ENCODE measurements around the gene HOXC12.

Gene HOXC12

DNA sequence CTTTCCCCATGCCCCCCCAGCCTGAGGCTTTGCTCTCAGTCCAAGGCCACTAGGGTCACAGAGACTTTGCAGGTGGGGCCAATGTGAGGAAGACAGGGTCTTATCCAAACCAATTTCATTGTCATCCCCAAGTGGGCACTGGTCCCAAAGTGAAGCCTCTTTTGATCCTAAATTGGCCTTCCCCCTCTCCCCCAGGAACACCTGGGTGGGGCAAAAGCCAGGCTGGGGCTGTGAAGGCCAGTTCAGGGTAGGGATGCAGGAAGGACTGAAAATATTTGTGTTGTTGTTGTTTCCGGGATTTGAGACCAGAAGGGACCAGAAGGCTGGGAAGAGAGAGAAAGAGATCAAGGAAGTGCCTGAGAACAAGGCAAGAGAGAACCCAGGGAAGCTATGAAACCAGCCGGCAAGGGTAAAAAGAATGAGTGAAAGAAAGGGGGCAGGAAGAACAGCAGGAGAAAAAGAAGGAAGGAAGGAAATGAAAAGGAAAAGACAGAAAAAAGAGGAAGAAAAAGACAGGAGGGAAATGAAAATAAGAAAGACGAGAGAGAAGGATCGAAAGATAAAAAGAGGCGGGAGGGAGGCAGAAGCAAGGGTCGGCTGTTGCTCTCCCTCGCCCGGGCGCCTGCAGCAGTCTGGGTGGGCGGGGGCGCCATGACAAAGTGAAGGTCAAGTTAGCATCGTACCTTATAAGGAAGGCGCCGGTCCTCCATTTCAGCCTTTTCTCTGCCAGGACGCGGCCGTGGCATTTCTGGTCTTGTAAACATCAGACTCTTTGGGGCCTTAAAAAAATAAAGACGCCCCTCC, 10.8 kb downstream of the HOXC12 start:
- TF ChIP-seq, protein P1, sequence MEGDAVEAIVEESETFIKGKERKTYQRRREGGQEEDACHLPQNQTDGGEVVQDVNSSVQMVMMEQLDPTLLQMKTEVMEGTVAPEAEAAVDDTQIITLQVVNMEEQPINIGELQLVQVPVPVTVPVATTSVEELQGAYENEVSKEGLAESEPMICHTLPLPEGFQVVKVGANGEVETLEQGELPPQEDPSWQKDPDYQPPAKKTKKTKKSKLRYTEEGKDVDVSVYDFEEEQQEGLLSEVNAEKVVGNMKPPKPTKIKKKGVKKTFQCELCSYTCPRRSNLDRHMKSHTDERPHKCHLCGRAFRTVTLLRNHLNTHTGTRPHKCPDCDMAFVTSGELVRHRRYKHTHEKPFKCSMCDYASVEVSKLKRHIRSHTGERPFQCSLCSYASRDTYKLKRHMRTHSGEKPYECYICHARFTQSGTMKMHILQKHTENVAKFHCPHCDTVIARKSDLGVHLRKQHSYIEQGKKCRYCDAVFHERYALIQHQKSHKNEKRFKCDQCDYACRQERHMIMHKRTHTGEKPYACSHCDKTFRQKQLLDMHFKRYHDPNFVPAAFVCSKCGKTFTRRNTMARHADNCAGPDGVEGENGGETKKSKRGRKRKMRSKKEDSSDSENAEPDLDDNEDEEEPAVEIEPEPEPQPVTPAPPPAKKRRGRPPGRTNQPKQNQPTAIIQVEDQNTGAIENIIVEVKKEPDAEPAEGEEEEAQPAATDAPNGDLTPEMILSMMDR (IDR thresholded peaks at IDR 0.05; ENCODE audit: low read depth, low read length): no peak
- H3K36me3 ChIP-seq: no peaks in the 10 kb centered on the region
- peaks cover 33% of the 10 kb centered on the region for H3K4me1 ChIP-seq
- DNase-seq: peak; percentile 68
- peak overlapping the region; percentile 77 for H3K4me3 ChIP-seq (ENCODE audit: low read depth, low read length)
- peaks cover 47% of the 10 kb centered on the region for H3K27me3 ChIP-seq
- no peaks in the 10 kb centered on the region for H3K9me3 ChIP-seq

DNA sequence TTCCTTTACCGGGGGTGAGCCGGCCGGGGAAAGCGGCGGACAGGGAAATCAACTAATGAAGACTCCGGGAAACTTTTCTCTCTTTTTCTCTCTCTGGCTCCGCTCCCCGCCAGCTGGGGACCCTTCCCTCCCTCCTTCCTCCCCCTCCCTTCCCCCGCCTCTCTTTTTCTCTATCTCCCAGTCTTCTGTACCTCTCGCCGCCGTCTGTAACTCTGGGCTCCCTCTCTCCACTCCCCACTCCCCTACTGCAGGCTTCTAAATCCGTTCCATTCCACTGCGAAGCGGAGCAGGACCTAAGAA, 11.3 kb downstream of the HOXC12 start:
- no peak for DNase-seq
- TF ChIP-seq, protein P1 (IDR thresholded peaks at IDR 0.05; ENCODE audit: low read depth, low read length): no peak
- no peaks in the 10 kb centered on the region for H3K9me3 ChIP-seq
- H3K36me3 ChIP-seq: no peaks in the 10 kb centered on the region
- peaks cover 33% of the 10 kb centered on the region for H3K4me1 ChIP-seq
- peak overlapping the region; percentile 77 for H3K4me3 ChIP-seq (ENCODE audit: low read depth, low read length)
- H3K27me3 ChIP-seq: peaks cover 41% of the 10 kb centered on the region

DNA sequence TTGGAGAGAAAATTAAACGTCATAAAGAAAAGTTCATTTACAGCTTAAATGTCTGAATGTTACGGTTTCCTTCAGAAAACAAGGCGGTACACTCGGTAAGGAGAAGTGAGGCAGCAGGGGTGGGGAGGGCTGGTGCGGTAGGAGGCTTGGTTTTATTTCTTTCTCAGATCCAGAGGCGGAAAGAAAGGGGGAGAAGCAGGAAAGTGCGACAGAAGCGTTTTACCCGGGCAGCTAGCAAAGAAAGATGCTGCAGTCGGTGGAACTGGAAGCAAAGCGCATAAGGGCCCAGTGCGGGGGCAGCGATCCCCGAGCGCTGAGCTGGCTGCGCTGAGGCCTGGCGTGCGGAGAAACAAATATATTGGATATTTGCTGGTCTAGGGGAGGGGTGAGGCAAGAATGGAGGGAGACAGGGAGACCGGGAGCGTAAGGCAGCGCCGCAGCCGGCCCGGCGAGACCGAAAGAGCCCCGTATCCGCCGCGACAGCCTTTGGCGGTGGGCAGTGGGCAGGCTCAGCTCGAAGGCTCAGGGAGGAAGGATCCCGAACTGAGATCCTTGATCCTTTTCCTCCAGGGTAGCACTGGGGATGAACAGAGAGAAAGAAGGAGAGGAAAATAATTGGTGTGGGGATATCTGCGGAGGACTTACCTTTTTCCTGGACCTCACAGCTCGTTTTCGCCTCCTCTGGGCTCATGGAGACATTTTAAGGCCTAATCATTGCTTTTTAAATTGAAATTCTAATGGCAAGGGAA, 11.9 kb downstream of the HOXC12 start:
- Histone ChIP-seq H3K36me3 (no peaks in the 10 kb centered on the region), H3K4me1 (peaks cover 33% of the 10 kb centered on the region), H3K27me3 (peaks cover 36% of the 10 kb centered on the region), H3K9me3 (no peaks in the 10 kb centered on the region), H3K4me3 (ENCODE audit: low read depth, low read length) (peak overlapping the region; percentile 77)
- TF ChIP-seq, protein P1 (IDR thresholded peaks at IDR 0.05; ENCODE audit: low read depth, low read length): no peak
- no peak for DNase-seq

DNA sequence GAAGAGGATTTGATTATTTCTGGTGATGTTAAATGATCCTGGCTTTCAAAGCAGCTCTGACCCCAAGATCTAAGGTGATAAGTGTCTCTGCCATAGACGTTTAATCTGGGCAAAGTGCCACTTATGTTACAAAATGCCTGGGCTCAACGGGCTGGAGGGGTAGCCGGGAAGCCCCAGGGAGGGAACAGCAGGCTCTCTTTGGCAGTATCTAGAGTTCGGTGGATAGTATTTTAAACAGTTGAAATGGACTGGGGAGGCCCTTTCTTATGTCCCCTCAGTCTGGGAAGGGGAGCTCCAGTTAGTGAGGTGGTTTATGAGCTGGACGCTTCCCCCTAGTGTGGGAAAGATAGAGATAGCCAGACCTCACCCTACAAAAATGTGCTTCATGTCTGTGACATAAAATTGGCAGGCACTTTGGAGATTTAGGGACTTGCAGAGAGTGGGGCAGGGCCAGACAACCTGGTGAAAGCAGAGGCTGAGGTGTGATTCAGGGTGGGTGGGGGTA, 12.8 kb downstream of the HOXC12 start:
- H3K27me3 ChIP-seq: peaks cover 32% of the 10 kb centered on the region

DNA sequence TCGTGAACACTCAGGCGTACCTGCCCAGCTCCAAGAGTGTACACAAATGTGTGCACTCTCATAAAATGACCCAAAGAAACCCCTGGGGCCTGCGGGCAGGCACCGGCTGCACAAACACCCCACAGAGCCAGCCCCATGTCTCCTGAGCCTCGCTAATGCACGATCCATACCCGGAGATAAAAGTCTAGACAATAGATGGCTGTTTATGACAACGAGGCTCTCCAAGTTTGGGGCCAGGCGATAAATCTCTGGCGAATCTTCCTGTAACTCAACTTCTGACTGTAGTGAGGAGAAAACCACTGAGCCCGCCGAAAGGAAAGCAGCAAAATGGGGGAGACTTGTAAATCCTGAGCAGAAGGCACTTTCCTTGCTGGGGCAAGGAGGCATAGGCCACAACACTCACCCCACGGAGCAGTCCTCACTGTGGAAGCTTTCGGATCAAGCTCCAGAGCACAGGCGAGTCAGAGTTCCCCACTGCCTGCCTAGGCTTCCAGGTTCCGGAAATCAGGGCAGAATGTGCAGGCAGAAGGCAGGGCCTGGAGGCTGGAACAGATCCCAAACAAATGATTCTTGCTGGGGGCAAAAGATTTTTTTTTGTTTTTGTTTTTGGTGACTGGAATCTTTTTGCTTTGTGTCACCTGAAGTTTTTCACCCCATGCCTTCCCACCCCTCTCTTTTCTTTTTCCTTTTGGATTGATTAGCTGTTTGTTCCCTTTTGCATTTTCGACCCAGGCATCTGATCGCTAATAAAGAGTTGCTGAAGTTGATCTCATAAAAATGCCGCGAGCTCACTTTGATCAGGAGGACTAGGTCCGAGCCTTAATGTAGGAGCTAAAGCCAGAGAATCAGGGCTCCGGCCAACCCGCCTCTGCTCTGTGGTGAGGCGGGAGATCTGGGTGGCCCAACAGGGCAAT, 13.8 kb downstream of the HOXC12 start:
- H3K36me3 ChIP-seq: no peaks in the 10 kb centered on the region
- TF ChIP-seq, protein P1 (IDR thresholded peaks at IDR 0.05; ENCODE audit: low read depth, low read length): no peak
- peak; percentile 52 for DNase-seq
- H3K27me3 ChIP-seq: peaks cover 32% of the 10 kb centered on the region
- H3K4me1 ChIP-seq: peaks cover 35% of the 10 kb centered on the region
- H3K4me3 ChIP-seq (ENCODE audit: low read depth, low read length): peak overlapping the region; percentile 77
- H3K9me3 ChIP-seq: no peaks in the 10 kb centered on the region

More for the DNA sequence above, 12.8 kb downstream of the HOXC12 start:
- Histone ChIP-seq H3K4me3 (ENCODE audit: low read depth, low read length) (peak overlapping the region; percentile 77), H3K36me3 (no peaks in the 10 kb centered on the region), H3K9me3 (no peaks in the 10 kb centered on the region), H3K4me1 (peaks cover 35% of the 10 kb centered on the region)
- DNase-seq: no peak
- TF ChIP-seq, protein P1 (IDR thresholded peaks at IDR 0.05; ENCODE audit: low read depth, low read length): no peak
